HepG2 (cell line): ENCODE results near the gene CEP44. TPM values are rescaled to one million over a fixed set of nuclear protein-coding genes. Genes with fewer than 3 reads are reported as not detected.

Experiments
- ATAC-seq: fragments of 200-7000 bp; cut with Tn5 transposase; 3 replicates; pipeline ENCODE4 v1.9.1; 2020; ENCODE audit warnings: mild to moderate bottlenecking, moderate library complexity
- BruUV-seq: library from RNA; stranded (reverse); fragments of 400-500 nt; replicated peaks from 2 replicates; lab custom pipeline; 2021; lab: Mats Ljungman, UMichigan
- CTCF ChIA-PET: fragments of 300-600 bp; formaldehyde crosslinking; extraction: SDS; loops from one replicate; lab custom pipeline; 2021; ENCODE audit warnings: low total read pairs, inconsistent platforms, low intra/inter-chr PET ratio; lab: Yijun Ruan, JAX
- POLR2A ChIA-PET: fragments of 350-600 bp; sonication (Branson Sonifier 250); formaldehyde crosslinking; loops from one replicate; lab custom pipeline; 2020; ENCODE audit warnings: antibody characterized with exemption, inconsistent platforms; lab: Yijun Ruan, JAX
- DNase-seq: peaks from one replicate; pipeline ENCODE4 v3.0.0-alpha.2; 2015; ENCODE audit warnings: low spot score
- FAIRE-seq: peaks from 3 replicates; lab custom pipeline; 2011; peaks lifted over from hg19 to GRCh38; lab: Jason Lieb, UNC
- H2AFZ ChIP-seq: one replicate; pipeline ENCODE4 v1.6.1; 2011; ENCODE audit warnings: low read length, inconsistent platforms
- H3K27ac ChIP-seq: fragments of 300-600 bp; 3 replicates; pipeline ENCODE4 v1.8.0; 2011; ENCODE audit warnings: mixed run types, mild to moderate bottlenecking, mixed read lengths, low read length, inconsistent platforms; ENCODE audit not compliant: insufficient read depth; ENCODE audit errors: extremely low read length
- H3K27me3 ChIP-seq, 2 experiments: fragments of 200-600 bp in 1 of 2; 2 replicates in 1 of 2; 3 replicates in 1 of 2; pipeline versions ENCODE4 v1.6.0 to v1.8.0; 2011; ENCODE audit warnings: low read length in 2 of 2, mild to moderate bottlenecking in 2 of 2, moderate library complexity in 2 of 2, inconsistent platforms in 1 of 2; ENCODE audit not compliant: insufficient read depth in 2 of 2, control insufficient read depth in 1 of 2
- H3K36me3 ChIP-seq, 2 experiments: fragments of 200-600 bp in 1 of 2; replicated peaks in 1 of 2; 2 replicates in 1 of 2; 3 replicates in 1 of 2; pipeline versions ENCODE4 v1.5.1 to v1.8.0; 2011; ENCODE audit warnings: low read length in 2 of 2, inconsistent platforms in 1 of 2; ENCODE audit not compliant: insufficient read depth in 2 of 2, control insufficient read depth in 1 of 2
- H3K4me1 ChIP-seq: 2 replicates; pipeline ENCODE4 v1.5.1; 2012; ENCODE audit warnings: low read length, inconsistent platforms; ENCODE audit not compliant: insufficient read depth
- H3K4me2 ChIP-seq: 2 replicates; pipeline ENCODE4 v1.6.0; 2011; ENCODE audit warnings: low read depth, low read length, inconsistent platforms
- H3K4me3 ChIP-seq, 3 experiments: fragments of 200-600 bp in 1 of 3; sonication (generic), shearing (Covaris generic) in 1 of 3; replicated peaks in 1 of 3; 2 replicates each; pipeline ENCODE4 v1.5.1; 2011 to 2016; ENCODE audit warnings: low read length in 3 of 3, inconsistent platforms in 2 of 3, low read depth in 2 of 3, mild to moderate bottlenecking in 2 of 3, control low read depth in 1 of 3, mixed read lengths in 1 of 3; ENCODE audit not compliant: insufficient read depth in 1 of 3
- H3K79me2 ChIP-seq: one replicate; pipeline ENCODE4 v1.6.1; 2011; ENCODE audit warnings: low read length, inconsistent platforms; ENCODE audit not compliant: insufficient read depth
- H3K9ac ChIP-seq: 2 replicates; pipeline ENCODE4 v1.6.0; 2011; ENCODE audit warnings: mild to moderate bottlenecking, low read depth, low read length, inconsistent platforms; ENCODE audit not compliant: insufficient read depth
- H3K9me3 ChIP-seq: 2 replicates; pipeline ENCODE4 v1.5.1; 2012; ENCODE audit warnings: mild to moderate bottlenecking, low read length
- H4K20me1 ChIP-seq: 2 replicates; pipeline ENCODE4 v1.6.0; 2011; ENCODE audit warnings: inconsistent platforms, mild to moderate bottlenecking, low read length, moderate library complexity; ENCODE audit not compliant: insufficient read depth
- BHLHE40 ChIP-seq: IDR thresholded peaks from 2 replicates; pipeline ENCODE4 v1.6.1; 2011; ENCODE audit warnings: low read length, improper control_type of control experiment
- IRX3 ChIP-seq: sonication (generic); formaldehyde crosslinking; IDR thresholded peaks from 2 replicates; pipeline ENCODE4 v1.8.1; 2023; ENCODE audit warnings: mild to moderate bottlenecking, low read depth, missing genetic modification reagents, borderline replicate concordance
- NFATC3 ChIP-seq: sonication (generic); formaldehyde crosslinking; IDR thresholded peaks from 2 replicates; pipeline ENCODE4 v1.5.1; 2020; ENCODE audit warnings: mild to moderate bottlenecking, missing genetic modification reagents
- NR0B2 ChIP-seq: sonication (generic); formaldehyde crosslinking; IDR thresholded peaks from 2 replicates; pipeline ENCODE4 v1.4.0; 2020; ENCODE audit warnings: mild to moderate bottlenecking, missing genetic modification reagents
- PTBP1 ChIP-seq: fragments of 200-400 bp; formaldehyde crosslinking; IDR thresholded peaks from 2 replicates; pipeline ENCODE4 v1.6.1; 2018; ENCODE audit warnings: low read length, low read depth; ENCODE audit not compliant: poor library complexity, severe bottlenecking
- SMARCC2 ChIP-seq: fragments of 450-650 bp; IDR thresholded peaks from 2 replicates; pipeline ENCODE4 v1.6.1; 2017; ENCODE audit warnings: antibody characterized with exemption, mild to moderate bottlenecking
- ZBTB7B ChIP-seq: sonication (generic); formaldehyde crosslinking; IDR thresholded peaks from 2 replicates; pipeline ENCODE4 v1.4.0; 2020; ENCODE audit warnings: missing genetic modification reagents
- ZNF333 ChIP-seq: sonication (generic); formaldehyde crosslinking; IDR thresholded peaks from 2 replicates; pipeline ENCODE4 v1.4.0; 2020; ENCODE audit warnings: mild to moderate bottlenecking, missing genetic modification reagents, borderline replicate concordance
- ZNF616 ChIP-seq: sonication (generic); formaldehyde crosslinking; IDR thresholded peaks from 2 replicates; pipeline ENCODE4 v1.5.0; 2020; ENCODE audit warnings: low read depth, mild to moderate bottlenecking, missing genetic modification reagents
- ZNF800 ChIP-seq: sonication (generic); formaldehyde crosslinking; IDR thresholded peaks from 2 replicates; pipeline ENCODE4 v1.4.0; 2020; ENCODE audit warnings: missing genetic modification reagents
- WGBS: methylation state at CpG from one replicate; pipeline ENCODE4 v1.1.6; 2017; ENCODE audit warnings: low lambda C conversion rate; 5-methylcytosine and 5-hydroxymethylcytosine counted together
- in situ Hi-C: cut with HindIII; loops from 2 replicates; pipeline ENCODE4 v1.10.0; 2017; ENCODE audit warnings: low pct_unique_long_range_greater_than_20kb; ENCODE audit not compliant: extremely low pct_ligation_motif_present
- intact Hi-C: fragments of 100-400 bp; cut with micrococcal nuclease; formaldehyde crosslinking; loops from one replicate; pipeline ENCODE4 v1.10.0; 2022; ENCODE audit not compliant: unreplicated experiment
- polyA plus RNA-seq, 8 experiments: library from polyadenylated mRNA; depleted of rRNA in 3 of 8; stranded (reverse) in 7 of 8; unstranded in 1 of 8; fragments of >200 nt; fragmentation: Illumina TruSeq in 4 of 8; extraction: Trizol in 4 of 8; gene quantifications; 2 replicates each; pipeline versions ENCODE4 v1.2.1 to v1.2.3, GENCODE V29; 2011 to 2016; ENCODE audit warnings: low read depth in 4 of 8, missing spikeins in 1 of 8, mixed read lengths in 1 of 8; ENCODE audit not compliant: insufficient read depth in 1 of 8
- total RNA-seq, 5 experiments: library from RNA; depleted of rRNA; stranded (reverse); fragments of >200 nt; fragmentation: Illumina TruSeq; extraction: Trizol; gene quantifications; 2 replicates each; pipeline ENCODE4 v1.2.3, GENCODE V29; 2016; ENCODE audit warnings: low read depth in 1 of 5

The CEP44 gene
- total and polyA plus RNA-seq, 2 of the 13 experiments (the other 11 are each of a cell fraction or from before 2014, with no cell fraction given) = 5.5 to 11.9 TPM

- in situ Hi-C loops = no loop called here
- no peak overlapping the region for H3K27ac ChIP-seq
Measured at GRCh38 chr4:174381440-174381800, 97.7 kb downstream of the CEP44 start.

More at GRCh38 chr4:174381440-174381800, 97.7 kb downstream of the CEP44 start:
- Histone ChIP-seq H2AFZ (no peak overlapping the region), H3K9ac (no peak overlapping the region), H3K9me3 (no peaks in the 10 kb centered on the region)
- intact Hi-C loops = loop anchor here (10.0 kb wide), 1 partner anchor 1583 kb away; no protein-coding TSS in a partner anchor
- TF ChIP-seq ZNF616 (CRISPR knock-in tag) (no peak), NFATC3 (CRISPR knock-in tag) (no peak), PTBP1 (no peak), IRX3 (CRISPR knock-in tag) (no peak), ZBTB7B (CRISPR knock-in tag) (no peak), SMARCC2 (no peak), ZNF800 (no peak), BHLHE40 (no peak), ZNF333 (CRISPR knock-in tag) (no peak), NR0B2 (CRISPR knock-in tag) (no peak)
- TF ChIP-seq, all 625 proteins: peak for 0
- Histone ChIP-seq H3K27me3 (no peaks in the 10 kb centered on the region), H3K4me3 (no peak overlapping the region), H3K4me1 (no peaks in the 10 kb centered on the region; the same call in 1 of the 2 replicates), H3K79me2 (no peaks in the 10 kb centered on the region), H4K20me1 (no peaks in the 10 kb centered on the region), H3K4me2 (no peak overlapping the region), H3K36me3 (no peaks in the 10 kb centered on the region)
- 0% methylated on average over 1 of the region's 1 CpG for WGBS
- no peak for DNase-seq
- FAIRE-seq = no peak
- POLR2A ChIA-PET = no interaction called here
- no TSS peak for BruUV-seq
- CTCF ChIA-PET = no interaction called here
- no peak for ATAC-seq

Other genes with a start within 250 kb of the CEP44 start
- 11.7 and 18.6 TPM in 2 replicates for gene FBXO8, start 244 bp upstream of the CEP44 start, total RNA-seq (2016; rRNA removed; fragmentation: Illumina TruSeq; extraction: Trizol)
- 11.0 and 15.2 TPM in 2 replicates for gene FBXO8, start 244 bp upstream of the CEP44 start, polyA plus RNA-seq (2011; rRNA removed)
- 0.13 and 0.36 TPM in 2 replicates for gene HPGD, start 238.6 kb downstream of the CEP44 start, total RNA-seq (2016; rRNA removed; fragmentation: Illumina TruSeq; extraction: Trizol)
- gene HPGD, start 238.6 kb downstream of the CEP44 start, polyA plus RNA-seq (2011; rRNA removed) = 0.24 and 0.38 TPM in 2 replicates